HG03575 (cell line): ENCODE measurements around the gene SLC9A8.

Experiments
- ATAC-seq: cut with Tn5 transposase; IDR thresholded peaks from one replicate; pipeline ENCODE4 v1.9.1; 2021; ENCODE audit not compliant: unreplicated experiment, insufficient number of reproducible peaks, low FRiP score; ENCODE audit errors: extremely low read depth

The SLC9A8 gene

DNA sequence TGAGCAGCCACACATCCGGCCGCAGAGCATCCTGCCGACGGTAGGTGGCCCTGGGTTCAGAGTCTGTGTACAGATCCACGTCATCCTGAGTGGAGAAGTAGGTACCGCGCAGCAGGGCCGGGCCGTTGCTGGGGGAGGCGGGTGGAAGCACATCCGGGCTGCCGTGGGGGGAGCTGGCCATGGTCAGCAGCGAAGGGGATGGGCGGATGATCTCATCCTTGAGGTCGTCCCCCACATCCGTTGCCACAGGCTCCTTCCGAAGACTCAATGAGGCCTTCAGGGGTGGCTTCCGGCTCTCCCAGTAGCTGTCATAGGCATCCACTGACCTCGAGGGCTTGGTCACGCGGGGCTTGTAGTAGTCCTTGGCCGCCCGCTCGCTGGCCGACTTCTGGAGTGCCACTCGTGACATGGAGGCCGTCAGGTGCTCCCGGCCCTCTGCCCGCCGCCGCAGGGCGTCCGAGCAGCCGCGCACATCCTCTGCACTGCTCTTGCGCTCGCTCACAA lies 93.5 kb downstream of the SLC9A8 start:
- ATAC-seq = no peak

DNA sequence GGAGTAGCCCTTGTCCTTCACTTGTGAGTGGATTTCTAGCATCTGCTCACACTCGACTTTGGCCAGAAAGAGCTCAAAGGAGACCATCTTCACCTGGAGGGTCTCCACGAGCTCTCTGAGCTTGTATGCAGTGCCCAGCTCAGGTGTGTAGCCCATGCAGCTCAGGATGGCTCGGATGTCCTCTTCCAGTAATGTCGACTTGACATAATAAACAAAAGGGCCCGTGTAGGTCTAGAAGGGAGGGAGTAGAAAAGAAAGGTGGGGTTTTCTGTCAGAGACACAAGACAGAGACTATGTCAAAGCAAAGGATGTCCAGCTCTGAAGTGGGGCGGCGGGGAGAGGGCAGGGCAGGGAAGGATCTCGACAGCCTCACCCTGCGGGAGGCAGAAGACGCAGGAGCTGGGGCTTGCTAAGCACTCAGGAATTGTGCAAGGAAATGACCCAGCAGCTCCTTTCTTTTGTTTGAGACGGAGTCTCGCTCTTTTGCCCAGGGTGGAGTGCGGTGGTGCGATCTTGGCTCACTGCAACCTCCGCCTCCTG lies 94.1 kb downstream of the SLC9A8 start:
- ATAC-seq = no peak

DNA sequence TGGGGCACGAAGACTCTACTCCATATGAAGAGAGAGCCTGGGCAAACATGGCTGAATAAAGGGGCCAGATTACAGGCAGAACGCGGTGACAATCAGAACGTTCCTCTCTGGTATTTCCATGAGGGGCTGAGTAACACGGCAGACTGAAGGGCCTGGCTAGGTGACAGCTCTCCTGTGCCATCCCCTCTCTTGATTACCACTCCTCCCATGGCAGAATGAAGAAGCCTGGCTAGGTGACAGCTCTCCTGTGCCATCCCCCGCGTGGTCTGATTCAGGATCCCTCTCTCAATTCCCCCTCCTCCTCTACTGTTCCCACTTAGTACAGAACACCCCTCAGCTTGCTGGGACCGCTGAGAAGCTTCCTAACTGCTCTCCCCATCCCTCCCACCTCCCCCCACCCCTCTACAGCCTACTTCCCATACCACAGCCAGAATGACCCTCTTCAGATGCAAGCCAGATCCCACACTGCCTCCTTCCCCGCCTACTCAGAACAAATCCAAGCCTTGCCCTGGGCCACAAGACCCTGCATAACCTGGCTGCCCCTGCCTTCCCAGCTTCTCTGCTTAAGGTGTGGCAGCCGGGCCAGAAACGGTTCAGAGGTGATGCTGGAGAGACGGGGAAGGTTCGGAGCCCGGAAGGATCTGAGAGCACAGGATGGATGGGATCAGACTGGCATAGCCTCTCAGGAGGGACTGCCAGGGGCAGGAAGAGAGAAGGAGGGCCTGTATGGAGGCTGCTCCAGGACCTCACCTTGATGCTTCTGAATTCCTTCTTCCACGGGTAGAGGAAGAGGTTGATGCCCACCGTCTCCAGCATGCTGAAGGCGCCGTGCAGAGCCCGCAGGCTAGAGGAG lies 95.0 kb downstream of the SLC9A8 start:
- ATAC-seq = no peak

DNA sequence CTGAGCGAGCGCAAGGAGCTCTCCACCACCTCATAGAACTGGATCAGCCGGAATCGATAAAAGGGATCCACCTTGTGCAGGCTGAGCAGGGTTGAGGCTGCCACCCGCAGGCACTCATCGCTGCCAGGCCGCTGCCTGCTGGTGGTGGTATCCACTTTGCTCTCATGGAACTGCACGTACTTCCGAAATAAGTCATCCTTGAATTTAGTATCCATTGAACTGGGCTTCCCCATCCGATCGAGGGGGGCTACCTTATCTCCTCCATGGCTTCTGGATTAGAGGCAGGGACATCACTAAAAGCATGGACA lies 95.6 kb downstream of the SLC9A8 start:
- no peak for ATAC-seq

DNA sequence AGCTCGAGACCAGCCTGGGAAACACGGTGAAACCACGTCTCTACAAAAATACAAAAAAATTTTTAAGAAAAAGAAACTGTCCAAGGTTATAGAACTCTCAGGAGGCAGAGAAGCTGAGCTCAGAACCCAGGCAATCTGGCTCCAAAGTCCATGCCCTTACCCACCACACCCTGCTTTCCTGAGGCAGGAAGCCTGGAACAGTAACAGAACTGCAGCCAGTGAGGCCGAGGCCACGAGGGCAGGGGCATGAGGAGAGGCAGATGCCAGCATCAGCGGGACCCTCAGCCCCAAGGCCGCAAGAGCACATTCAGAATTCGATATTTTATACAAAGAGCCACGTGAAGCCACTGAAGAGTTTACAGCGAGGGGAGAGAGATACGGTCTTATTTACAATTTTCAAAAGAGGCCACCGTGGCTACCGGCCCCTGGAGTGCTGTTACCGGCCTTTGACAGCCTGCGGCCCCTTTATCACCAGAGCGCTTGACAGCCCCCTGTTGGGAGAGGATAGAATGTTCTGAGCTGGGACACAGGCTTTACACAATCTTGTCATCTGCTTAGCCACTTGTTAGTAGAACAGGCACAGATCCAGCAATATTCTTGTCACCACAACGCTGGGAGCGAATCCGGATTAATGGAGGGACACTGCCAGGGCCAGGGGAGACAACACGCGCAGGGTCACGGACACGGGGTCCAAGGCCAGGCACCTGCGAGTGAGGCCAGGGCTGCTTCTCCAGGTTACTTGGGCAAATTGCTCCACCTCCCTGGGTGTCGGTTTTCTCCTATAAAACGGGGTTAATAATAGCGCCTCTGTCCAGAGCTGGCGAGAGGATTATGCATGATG lies 97.1 kb downstream of the SLC9A8 start:
- no peak for ATAC-seq

DNA sequence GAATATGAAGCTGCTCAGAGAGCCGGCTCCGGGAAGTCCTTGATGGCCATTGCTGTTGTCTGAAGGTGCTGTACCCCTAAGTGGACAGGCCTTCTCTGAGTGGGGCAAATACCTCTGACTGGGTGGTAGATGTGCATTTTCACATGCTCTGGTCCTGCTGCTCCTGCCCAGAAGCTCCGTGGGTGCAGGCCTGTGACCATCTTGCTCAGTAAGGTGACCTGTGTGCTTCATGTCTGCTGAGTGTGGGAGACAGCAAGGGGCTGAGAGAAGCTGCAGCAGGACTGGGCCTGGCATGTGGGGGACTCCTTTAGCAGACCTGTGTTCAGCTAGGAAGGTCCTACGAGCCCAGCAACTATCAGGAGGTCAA lies 97.7 kb downstream of the SLC9A8 start:
- ATAC-seq = no peak

DNA sequence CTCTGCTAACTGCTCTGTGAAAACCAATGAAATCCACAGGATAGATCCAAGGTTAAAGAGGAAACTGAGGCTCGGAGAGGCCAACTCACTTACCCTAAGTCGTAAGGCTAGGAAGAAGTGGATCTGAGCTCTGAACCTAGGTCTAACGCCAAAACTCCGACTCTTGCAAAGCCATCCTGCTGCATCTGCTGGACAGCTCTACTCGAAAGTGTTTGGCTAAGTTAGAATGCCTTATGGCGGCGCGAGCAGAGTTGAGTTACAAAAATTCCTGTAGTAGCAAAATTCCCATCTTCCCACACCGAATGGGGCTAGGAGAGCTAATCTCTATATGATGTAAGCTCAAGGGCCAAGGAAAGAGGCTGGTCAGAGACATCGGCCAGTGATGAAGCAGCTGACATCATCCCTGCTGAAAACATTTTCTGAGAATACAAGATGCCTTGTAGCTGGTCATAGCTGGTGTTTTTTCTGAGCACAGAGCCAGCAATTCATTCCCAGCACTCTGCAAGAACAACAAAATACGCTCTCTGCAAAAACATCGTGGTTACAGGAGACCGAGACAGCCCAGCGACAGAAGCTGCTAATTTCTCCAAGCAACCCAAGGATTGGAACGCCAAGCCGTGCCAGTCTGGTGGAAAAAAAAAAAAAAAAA lies 100.9 kb downstream of the SLC9A8 start:
- ATAC-seq = no peak

DNA sequence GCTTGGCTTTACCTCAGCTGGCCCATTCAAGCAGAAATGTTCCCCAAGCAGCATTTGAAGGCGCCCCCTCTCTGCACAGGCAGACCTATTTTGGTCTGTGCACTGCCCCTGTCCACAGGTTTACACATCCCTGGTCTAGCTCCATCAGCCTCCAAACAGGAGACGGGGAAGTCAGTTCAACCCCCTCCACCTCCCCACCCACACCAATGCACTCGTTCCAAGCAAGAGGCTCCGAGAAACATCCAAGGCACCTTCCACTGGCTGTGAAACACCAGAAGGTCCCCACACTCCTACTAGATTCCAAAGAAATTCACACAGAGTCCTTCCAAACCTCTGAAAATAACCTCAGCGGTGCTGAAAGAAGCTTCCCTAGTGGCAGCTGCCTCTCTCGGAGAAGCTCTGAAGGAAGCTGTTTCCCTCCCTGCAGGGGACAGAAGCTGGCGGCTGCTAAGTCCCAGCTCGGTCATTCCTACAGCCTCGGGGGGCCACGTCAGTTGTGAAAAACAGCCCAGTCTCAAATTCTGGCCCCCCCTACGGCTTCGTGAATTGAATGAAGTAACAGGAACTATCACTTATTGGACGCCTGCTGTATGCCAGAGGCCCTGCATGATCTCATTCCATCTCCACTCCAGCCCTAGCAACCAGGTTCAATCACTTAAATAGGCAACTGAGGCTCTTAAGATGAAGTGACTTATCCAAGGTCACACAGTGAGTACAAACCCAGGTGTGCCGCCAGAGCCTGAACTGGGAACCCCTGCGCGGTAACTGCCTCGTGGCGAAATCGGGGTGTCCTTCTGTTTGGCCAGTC lies 101.9 kb downstream of the SLC9A8 start:
- no peak for ATAC-seq

DNA sequence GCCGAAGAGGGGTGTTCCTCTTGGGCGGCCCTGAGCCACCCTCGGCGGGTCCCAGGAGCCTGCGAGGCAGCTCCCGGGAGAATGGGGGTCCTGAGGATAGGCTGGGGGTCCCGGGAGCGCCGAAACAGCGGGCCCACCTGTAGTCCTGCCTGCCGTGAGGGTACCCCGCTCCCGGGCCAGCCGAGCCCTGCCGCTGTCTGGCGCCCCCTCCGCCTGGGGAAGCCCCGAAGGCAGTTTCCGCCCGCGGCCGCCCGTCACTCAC lies 102.4 kb downstream of the SLC9A8 start:
- no peak for ATAC-seq

DNA sequence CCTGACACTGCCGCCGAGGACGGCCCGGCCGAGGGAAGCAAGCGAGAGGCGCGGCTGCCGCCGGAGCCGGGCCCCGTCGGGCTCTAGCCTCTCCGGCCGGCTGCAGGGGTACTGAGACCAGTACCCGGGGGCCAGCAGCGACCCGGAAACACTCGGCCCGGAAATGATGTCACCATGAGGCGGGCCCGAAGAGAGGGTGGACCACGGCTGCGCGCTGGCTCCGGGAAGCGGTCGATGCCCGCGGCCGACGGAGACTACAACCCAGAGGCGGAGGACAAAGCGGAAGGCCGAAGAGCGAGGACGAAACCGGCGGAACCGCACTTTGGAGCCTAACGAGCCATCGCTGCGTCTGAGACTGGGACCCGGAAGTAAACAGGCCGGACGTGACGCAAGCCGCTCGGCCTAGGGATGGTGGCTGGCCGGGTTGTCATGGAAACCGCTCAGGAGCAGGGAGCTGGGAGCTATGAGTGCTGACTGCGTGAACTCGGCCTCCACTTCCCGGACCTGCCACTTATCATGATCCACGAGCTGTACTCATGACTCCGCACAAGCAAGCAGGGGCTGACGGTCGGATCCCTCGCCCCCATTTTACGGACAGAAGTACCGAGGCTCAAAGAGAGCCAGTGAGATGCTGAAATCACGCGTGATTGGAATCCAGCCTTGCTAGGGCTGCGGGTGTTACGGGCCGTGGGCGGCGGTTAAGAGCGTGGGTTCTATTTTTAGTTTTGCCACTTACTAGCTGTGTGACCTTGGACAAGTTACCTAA lies 102.9 kb downstream of the SLC9A8 start, which contains the start of gene SPATA2:
TSS of gene SPATA2 (minus strand) at position 150 of the 766 bp plus-strand sequence. CDS start 7,039 bp downstream, outside the sequence.
- ATAC-seq = no peak

DNA sequence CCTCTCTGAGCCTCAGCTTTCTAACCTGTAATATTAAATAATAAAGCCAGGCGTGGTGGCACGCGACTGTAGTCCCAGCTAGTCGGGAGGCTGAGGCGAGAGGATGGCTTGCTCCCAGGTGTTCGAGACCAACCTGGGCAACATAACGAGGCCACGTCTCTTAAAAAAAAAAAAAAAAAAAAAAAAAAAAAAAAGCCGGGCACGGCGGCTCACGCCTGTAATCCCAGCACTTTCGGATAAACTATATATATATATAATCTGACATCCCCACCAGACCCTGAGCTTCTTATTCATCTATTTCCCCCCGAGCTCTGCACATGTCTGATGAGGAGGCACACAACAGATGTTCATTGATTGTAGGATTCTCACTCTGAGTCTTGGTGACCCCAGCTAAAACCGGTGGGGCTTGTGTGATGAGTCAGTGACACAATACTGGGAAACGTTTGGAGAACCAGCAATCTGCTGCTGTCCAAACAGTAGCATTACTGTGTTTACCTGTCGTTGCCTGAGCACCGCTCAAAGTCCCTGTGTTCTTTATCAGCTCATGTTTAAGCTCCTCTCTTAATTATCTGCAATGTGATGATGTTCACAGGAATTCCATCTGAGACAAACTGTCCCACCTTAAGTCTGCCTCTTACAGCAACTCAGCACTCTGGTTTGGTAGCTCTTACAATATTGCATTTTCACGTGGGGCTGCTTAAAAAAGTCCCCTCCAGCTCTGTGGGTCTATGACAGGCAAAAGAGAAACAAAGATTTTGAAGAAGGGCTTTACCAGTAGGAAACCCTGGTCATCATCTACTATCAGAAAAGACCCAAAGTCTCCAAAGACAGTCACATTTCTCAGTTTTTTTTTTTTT lies 103.7 kb downstream of the SLC9A8 start:
- ATAC-seq = no peak

DNA sequence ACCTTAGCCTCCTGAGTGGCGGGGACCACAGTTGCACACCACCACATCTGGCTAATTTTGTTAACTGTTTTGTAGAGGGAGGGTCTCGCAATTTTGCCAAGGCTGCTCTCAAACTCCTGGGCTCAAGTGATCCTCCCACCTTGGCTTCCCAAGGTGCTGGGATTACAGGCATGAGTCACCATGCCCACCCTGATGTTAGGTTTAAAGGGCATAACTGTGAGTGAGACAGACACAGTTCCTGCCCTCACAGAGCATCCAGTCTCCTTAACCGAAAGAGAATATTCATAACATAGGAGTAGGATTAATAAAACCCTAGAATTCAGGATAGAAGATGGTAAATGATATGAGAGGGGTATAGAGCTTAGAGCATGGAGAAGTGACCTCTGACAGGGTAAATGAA lies 105.8 kb downstream of the SLC9A8 start:
- ATAC-seq = no peak

DNA sequence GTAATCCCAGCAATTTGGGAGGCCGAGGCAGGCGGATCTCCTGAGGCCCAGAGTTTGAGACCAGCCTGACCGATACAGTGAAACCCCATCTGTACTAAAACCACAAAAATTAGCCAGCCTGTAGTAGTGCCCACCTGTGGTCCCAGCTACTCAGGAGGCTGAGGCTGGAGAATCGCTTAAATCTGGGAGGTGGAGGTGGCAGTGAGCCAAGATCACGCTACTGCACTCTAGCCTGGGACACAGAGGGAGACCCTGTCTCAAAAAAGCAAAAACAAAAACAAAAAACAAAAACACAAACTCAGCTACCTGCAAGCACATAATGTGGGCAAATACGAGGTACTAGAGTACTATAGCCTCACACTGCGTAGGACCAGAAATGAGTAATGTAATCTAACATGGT lies 106.4 kb downstream of the SLC9A8 start:
- ATAC-seq = no peak

DNA sequence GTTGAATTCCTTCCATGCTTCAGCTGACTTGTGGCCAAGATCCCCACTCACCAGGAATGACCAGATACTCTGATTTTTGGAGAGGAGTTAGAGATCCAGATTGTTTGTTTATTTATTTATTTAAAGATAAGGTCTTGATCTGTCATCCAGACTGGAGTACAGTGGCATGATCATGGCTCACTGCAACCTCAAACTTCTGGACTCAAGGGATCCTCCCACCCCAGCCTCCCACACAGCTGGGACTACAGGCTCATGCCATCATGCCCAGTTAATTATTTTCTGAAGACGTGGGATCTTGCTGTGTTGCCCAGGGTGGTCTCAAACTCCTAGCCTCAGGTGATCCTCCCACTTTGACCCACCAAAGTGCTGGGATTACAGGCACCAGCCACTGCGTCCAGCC lies 106.8 kb downstream of the SLC9A8 start:
- no peak for ATAC-seq

DNA sequence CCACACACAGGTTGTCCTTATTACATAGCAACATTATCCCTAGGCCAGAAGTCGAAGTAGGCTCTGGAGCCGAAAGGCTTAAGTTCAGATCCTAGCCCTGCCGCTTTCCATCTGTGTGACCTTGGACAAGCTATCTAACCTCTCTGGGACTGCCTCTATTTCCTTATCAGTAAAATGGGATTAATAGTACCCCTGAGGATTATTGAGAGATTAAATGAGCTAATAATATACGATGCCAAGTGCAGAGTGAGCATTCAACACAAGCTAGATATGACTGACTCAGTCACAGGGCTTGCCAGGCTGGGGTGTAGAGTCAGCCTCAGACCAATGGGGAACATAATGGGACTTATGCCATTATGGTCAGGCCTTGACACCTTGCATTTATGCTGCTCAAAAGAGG lies 111.6 kb downstream of the SLC9A8 start:
- no peak for ATAC-seq

DNA sequence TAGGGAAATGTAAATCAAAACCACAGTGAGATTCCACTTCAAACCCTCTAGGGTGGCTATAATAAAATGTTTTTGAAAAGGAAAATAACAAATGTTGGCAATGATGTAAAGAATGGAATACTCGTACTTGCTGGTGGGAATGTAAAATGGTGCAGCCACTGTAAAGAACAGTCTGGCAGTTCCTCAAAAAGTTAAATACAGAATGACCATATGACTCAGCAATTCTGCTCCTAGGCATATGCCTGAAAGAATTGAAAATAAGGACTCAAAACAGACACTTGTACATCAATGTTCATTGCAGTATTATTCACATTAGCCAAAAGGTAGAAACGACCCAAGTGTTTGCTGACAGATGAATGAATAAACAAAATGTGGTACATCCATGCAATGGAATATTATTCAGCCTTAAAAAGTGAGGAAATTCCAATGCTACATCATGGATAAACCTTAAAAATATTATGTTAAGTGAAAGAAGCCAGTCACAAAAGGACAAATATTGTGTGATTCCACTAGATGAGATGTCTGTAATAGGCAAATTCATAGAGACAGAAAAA lies 113.3 kb downstream of the SLC9A8 start:
- no peak for ATAC-seq
